ENCODE measurements around the gene ZNF414. TPM values are rescaled to one million over a fixed set of nuclear protein-coding genes. Genes with fewer than 3 reads are reported as not detected.
A peak's percentile ranks its signal among the peaks of the same experiment; 100 is the strongest.

Gene ZNF414
- polyA plus RNA-seq, 6 donors from 2014 or later = 7.4 to 25.5 (median 11.7) TPM

DNA sequence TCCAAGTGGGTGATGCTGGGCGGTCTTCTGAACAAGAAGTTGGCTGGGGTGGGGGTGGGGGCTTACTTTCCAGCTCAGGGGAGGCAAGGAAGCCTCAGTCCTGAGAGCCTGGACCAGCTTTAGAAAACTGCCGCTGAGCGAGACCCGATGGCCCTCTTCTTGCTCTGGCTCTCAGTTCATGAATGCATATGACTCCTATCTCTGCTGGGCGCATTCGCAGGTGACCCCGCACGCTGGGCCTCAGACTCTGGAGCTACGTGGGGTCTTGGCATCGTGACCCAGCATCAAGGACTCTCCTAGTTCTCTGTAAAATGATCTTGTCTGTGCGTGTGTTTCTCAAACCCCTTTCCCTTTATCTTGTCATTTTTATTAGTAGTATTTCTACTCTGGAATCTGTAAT lies 31.3 kb downstream of the ZNF414 start:
- peaks cover 29 to 39% (median 31%) of the 10 kb centered on the region in 3 donors for H3K4me1 Mint-ChIP-seq
- H3K4me3 Mint-ChIP-seq = no peak overlapping the region
- DNase-seq = no peak
- H3K27me3 Mint-ChIP-seq = no peaks in the 10 kb centered on the region
- H3K9me3 Mint-ChIP-seq = no peaks in the 10 kb centered on the region
- H3K36me3 Mint-ChIP-seq = peaks cover 20 to 26% of the 10 kb centered on the region in 2 donors
- no peak for ATAC-seq (ENCODE audit: low read depth in 2 of 2)
- H3K27ac Mint-ChIP-seq = peak overlapping the region in 2 of 6 donors; percentile 66 to 67

DNA sequence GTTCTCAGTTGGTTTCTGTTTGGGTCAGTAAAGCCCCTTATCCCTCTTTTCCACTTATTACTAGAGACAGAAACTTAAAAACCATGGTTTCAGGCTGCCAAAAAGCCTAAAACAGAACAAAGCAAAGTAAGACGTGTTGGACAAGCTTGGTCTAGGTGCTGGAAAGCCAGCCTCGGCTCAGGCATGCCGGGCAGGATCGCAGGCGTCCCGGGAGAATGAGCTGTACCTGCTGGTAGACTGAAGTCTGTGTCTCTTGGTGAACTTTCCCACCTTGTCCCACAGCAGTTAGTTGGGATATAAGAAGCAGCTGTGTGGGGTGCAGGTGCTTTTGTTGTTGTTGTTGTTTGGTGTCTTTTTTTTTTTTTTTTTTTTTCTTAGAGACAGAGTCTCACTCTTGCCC lies 32.4 kb downstream of the ZNF414 start:
- DNase-seq (no peak), ATAC-seq (ENCODE audit: low read depth in 2 of 2) (no peak)
- H3K27ac Mint-ChIP-seq = peak overlapping the region in 3 of 6 donors; percentile 24 to 52 (median 41)
- H3K4me1 Mint-ChIP-seq = peaks cover 19 to 28% (median 22%) of the 10 kb centered on the region in 3 donors
- no peaks in the 10 kb centered on the region for H3K9me3 Mint-ChIP-seq
- no peak overlapping the region for H3K4me3 Mint-ChIP-seq
- no peaks in the 10 kb centered on the region for H3K27me3 Mint-ChIP-seq
- H3K36me3 Mint-ChIP-seq = peaks cover 11 to 18% of the 10 kb centered on the region in 2 donors

DNA sequence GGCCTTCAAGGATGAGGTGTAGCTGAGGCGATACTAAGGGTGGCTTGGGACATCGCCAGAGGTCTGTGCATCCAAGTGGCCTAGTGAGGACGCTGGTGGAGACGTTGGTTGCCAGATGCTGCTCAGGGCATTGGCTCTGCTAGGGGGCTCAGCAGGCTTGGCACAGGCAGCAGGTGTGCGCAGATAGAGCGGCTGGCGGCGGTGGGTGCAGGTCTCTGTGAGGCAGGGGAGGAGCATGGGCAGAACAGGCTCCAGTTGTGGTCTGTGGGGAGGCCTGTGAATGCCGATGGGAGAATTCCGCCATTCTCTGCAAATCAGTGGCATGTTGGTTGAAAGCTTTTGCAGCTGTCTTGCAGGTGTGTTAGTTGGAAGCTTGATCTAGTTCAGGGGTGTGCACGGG lies 32.8 kb downstream of the ZNF414 start:
- Mint-ChIP-seq H3K36me3 (peaks cover 11 to 18% of the 10 kb centered on the region in 2 donors), H3K9me3 (no peaks in the 10 kb centered on the region), H3K4me3 (no peak overlapping the region), H3K4me1 (peaks cover 21 to 26% (median 22%) of the 10 kb centered on the region in 3 donors), H3K27ac (peak overlapping the region in 1 of 6 donors; percentile 41), H3K27me3 (no peaks in the 10 kb centered on the region)
- DNase-seq = no peak
- no peak for ATAC-seq (ENCODE audit: low read depth in 2 of 2)

DNA sequence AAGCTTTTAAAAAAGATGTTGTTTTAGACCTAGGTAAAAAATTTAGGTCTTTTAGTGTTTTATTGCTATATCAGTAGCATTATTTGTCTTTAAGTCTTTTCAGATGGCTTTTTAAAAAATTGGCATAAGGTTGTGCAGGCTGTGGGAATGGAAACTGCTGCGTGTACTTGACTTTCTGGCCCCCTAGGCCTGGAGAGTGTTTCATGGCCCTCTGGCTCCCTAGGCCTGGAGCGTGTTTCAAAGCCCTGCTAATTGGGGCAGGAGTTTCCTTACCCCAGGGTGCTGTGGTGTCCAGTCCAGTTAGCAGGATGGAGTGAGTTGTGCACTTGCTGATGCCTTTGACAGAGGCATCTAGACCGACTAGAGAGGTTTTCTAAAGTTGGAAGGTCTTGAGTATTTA lies 35.4 kb downstream of the ZNF414 start:
- Mint-ChIP-seq H3K27ac (peak overlapping the region in 2 of 6 donors; percentile 51 to 68), H3K27me3 (no peaks in the 10 kb centered on the region), H3K4me1 (peaks cover 31 to 49% (median 43%) of the 10 kb centered on the region in 3 donors), H3K9me3 (no peaks in the 10 kb centered on the region), H3K4me3 (no peak overlapping the region), H3K36me3 (peaks cover 11 to 18% of the 10 kb centered on the region in 2 donors)
- DNase-seq (no peak), ATAC-seq (ENCODE audit: low read depth in 2 of 2) (no peak)

DNA sequence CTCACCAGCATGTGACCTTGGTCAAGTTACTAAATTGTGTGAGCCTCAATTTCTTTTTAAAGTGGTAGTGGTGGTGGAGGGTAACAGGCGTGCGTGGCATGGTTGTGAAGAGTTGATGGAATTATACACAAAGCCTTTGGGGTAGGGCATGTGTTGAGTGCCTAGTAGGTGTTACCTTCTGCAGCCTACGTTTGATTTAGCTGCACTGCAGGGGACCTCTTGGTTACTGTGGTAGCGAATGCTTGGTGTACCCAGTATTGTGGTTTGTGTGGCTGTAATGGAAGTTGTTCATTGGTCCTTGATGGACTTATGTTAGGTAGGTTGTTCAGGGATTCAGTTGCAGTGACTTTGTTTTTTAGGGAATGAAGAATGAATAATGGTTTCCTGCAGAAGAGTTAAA lies 36.1 kb downstream of the ZNF414 start:
- H3K4me3 Mint-ChIP-seq = no peak overlapping the region

DNA sequence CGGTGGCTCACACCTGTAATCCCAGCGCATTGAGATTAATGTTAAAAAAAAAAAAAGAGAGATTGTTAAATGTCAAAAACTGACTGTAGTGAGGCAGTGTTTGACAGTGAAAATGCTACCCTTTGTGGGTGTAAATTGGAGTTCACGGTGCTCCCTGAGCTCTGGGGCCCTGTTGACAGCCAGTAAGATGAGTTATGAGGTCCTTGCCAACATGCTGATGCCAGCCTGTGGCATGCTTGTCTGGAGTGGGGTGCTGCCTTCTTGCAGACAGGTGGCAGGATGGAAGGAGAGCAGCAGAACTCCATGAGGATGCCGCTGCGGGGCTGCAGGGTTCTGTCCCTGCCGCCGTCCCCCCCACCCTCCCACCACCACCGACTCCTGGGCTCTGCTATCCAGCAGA lies 37.4 kb downstream of the ZNF414 start:
- peaks cover 5 to 9% of the 10 kb centered on the region in 2 donors for H3K36me3 Mint-ChIP-seq
- ATAC-seq (ENCODE audit: low read depth in 2 of 2) (no peak), DNase-seq (no peak)
- peak overlapping the region in 1 of 6 donors; percentile 31 for H3K27ac Mint-ChIP-seq
- H3K4me1 Mint-ChIP-seq = peaks cover 24 to 54% (median 53%) of the 10 kb centered on the region in 3 donors
- H3K4me3 Mint-ChIP-seq = no peak overlapping the region
- H3K9me3 Mint-ChIP-seq = no peaks in the 10 kb centered on the region
- no peaks in the 10 kb centered on the region for H3K27me3 Mint-ChIP-seq

More for the DNA sequence above, 36.1 kb downstream of the ZNF414 start:
- Mint-ChIP-seq H3K9me3 (no peaks in the 10 kb centered on the region), H3K36me3 (peaks cover 7 to 14% of the 10 kb centered on the region in 2 donors), H3K27ac (peak overlapping the region in 1 of 6 donors; percentile 51), H3K4me1 (peaks cover 32 to 52% (median 50%) of the 10 kb centered on the region in 3 donors), H3K27me3 (no peaks in the 10 kb centered on the region)
- ATAC-seq (ENCODE audit: low read depth in 2 of 2) (no peak), DNase-seq (no peak)

DNA sequence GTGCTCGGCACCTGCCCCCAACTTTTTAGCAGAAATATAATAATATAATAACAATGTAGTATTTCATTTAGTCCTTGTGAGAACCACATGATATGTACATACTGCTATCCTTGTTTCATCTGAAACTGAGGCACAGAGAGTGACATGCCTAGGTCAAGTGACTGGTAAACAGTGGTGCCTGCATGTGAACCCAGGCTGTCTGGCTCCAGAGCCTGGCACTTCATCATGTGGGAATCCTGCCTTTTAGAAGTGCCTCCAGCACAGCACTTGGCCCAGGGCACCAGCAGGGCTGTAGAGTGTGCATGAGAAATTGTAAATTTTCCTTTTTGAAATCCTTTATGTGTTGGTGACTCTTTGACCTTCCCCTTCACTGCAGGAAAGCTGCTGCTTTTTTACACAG lies 39.0 kb downstream of the ZNF414 start:
- peak overlapping the region in 3 of 6 donors; percentile 31 to 76 (median 44) for H3K27ac Mint-ChIP-seq
- no peaks in the 10 kb centered on the region for H3K9me3 Mint-ChIP-seq
- peaks cover 5 to 9% of the 10 kb centered on the region in 2 donors for H3K36me3 Mint-ChIP-seq
- peak overlapping the region in 2 of 8 donors; percentile 41 to 61 for H3K4me3 Mint-ChIP-seq
- ATAC-seq (ENCODE audit: low read depth in 2 of 2) = no peak
- peaks cover 24 to 54% (median 43%) of the 10 kb centered on the region in 3 donors for H3K4me1 Mint-ChIP-seq
- no peaks in the 10 kb centered on the region for H3K27me3 Mint-ChIP-seq
- no peak for DNase-seq

DNA sequence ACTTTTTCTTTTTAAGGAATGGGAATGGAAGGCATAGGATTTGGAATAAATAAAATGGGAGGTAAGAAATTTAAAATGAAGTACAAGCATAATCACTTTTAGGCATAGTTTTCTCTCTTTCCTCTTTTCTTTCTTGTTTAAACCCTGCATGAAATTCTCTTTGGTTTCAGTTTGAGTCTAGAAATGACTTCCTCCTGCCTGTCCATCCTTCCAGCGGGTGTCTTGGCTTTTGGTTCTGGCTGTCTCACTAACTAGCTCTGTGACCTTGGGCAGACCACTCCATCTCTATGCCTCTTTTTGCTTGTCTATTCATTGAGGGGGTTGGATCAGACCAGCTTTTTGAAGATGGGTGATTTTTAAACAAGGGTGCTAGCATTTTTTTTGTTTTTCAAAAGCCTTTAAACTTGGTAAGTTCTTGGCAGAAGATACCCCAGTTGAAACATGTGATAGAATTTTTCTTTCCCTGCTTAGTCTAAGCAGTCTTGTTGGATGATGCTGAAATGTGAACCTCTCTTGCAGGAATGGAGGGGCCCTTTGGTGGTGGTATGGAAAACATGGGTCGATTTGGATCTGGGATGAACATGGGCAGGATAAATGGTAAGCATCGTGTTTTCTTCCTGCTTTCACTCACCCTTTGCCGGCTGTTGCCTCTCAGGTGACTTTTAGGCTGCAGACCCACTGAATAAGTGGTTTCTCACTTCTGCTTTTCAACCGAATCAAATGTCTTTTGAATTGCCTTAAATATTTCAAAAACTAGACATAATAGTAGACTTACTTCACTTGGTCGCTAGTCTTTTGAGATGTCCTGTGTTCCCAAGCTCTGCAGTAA lies 40.1 kb downstream of the ZNF414 start:
- Mint-ChIP-seq H3K9me3 (no peaks in the 10 kb centered on the region), H3K36me3 (peaks cover 13 to 19% of the 10 kb centered on the region in 2 donors), H3K27ac (peak overlapping the region; percentile 79 to 96 (median 92)), H3K27me3 (no peaks in the 10 kb centered on the region), H3K4me3 (peak overlapping the region; percentile 18 to 82 (median 75)), H3K4me1 (peaks cover 30 to 54% (median 43%) of the 10 kb centered on the region in 3 donors)
- DNase-seq (peak; percentile 61), ATAC-seq (ENCODE audit: low read depth in 2 of 2) (peak; percentile 88 to 92)

DNA sequence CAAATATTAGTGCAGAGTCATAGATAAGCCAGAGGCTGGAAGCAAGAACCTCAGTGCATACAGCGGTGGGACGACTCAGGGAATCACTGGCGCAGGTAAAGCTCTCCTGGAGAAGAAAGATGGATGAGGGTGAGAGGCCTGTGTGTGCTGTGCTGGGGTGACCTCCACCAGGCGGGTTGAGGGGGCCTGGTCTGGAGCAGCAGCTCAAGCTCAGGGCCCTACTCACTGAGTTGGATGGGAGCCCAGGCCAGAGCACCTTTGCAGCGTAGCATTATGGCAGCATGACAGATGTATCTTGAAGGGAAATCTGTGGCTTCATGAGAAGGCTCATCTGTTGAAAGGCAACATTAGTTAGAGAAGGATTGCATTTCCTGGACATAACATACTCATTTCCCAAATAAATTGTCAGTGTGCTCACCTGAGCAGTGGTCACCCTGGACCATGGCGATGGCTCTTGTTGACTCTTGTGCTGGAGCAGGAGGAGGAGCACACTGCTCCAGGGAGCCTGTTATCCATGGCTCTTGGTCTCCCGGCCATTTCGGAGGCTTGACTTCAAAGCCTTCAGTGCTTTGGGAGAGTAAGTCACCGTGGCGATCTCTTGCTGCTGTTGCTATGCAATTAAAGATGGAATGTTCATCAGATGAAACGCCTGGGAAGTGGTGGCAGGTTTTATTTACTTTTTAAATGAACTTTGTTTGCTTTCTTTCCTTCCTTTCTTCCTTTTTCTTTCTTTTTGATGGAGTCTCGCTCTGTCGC lies 44.2 kb downstream of the ZNF414 start:
- no peaks in the 10 kb centered on the region for H3K27me3 Mint-ChIP-seq
- H3K36me3 Mint-ChIP-seq = peaks cover 39 to 40% of the 10 kb centered on the region in 2 donors
- H3K4me3 Mint-ChIP-seq = no peak overlapping the region
- ATAC-seq (ENCODE audit: low read depth in 2 of 2) (no peak), DNase-seq (no peak)
- peak overlapping the region in 4 of 6 donors; percentile 15 to 85 (median 65) for H3K27ac Mint-ChIP-seq
- H3K4me1 Mint-ChIP-seq = peaks cover 25 to 33% (median 29%) of the 10 kb centered on the region in 3 donors
- H3K9me3 Mint-ChIP-seq = no peaks in the 10 kb centered on the region

DNA sequence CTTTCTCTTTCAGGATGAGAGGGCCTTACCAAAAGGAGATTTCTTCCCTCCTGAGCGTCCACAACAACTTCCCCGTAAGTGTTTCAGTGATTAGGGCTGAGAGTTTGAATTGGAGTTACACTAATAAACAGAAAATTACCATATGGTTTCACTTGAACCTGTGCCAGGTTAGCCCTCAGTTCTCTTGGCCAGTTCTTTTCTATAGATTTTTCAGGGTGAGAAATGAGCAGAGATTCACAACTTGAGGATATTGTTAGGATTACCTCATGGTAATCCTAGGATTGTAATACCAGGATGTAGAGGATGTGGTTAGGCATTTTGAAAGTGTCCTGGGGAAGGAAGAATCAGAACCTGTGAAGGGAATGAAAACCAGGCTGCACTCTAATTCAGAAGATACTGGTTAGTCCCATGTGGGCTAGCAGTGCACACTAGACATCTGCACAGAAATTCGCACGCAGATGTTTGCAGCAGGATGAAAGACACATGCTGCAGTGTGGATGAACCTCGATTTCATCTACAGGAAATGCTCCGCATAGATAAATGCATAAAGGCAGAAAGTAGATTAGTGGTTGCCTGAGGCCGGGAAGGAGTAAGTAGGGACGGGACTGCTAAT lies 45.1 kb downstream of the ZNF414 start:
- ATAC-seq (ENCODE audit: low read depth in 2 of 2) (no peak), DNase-seq (no peak)
- H3K4me1 Mint-ChIP-seq = peaks cover 16 to 26% (median 24%) of the 10 kb centered on the region in 3 donors
- peak overlapping the region in 2 of 6 donors; percentile 15 to 85 for H3K27ac Mint-ChIP-seq
- H3K9me3 Mint-ChIP-seq = no peaks in the 10 kb centered on the region
- H3K36me3 Mint-ChIP-seq = peaks cover 40% of the 10 kb centered on the region in 2 donors
- H3K27me3 Mint-ChIP-seq = no peaks in the 10 kb centered on the region
- H3K4me3 Mint-ChIP-seq = no peak overlapping the region

DNA sequence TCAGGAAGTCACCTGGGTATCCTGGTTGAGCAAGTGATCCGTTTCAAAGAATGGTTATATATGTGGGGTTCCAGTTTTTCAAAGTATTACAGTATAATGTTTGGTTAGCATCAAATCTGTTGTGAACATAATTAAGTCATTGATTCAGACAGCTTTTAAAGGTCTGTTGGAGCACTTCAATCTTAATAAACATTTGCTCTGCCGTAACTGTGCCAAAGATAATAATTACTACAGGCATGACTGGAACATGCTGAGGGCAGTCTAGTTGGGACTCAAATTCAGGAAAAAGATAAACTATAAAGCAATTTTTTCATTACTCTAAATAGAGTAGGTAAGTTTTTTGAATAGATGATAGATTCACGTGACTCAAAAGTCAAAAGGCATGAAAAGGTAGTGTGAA lies 45.8 kb downstream of the ZNF414 start:
- Mint-ChIP-seq H3K27ac (peak overlapping the region in 1 of 6 donors; percentile 64), H3K9me3 (no peaks in the 10 kb centered on the region), H3K27me3 (no peaks in the 10 kb centered on the region), H3K4me1 (peaks cover 9 to 24% (median 17%) of the 10 kb centered on the region in 3 donors), H3K4me3 (no peak overlapping the region), H3K36me3 (peaks cover 43 to 44% of the 10 kb centered on the region in 2 donors)
- no peak for DNase-seq
- ATAC-seq (ENCODE audit: low read depth in 2 of 2) = no peak

DNA sequence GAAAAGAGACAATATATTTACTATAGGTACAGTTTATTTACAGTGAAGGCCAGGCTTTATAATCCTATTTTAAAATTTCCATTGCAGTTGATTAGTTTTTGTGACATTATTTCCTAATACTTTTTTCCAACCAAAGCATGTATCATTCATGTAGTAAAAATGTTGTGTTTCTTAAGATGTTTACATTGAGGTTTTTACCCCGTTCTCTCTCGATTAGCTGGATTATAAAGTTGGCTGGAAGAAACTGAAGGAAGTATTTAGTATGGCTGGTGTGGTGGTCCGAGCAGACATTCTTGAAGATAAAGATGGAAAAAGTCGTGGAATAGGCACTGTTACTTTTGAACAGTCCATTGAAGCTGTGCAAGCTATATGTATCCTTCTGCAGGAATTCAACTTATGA lies 47.9 kb downstream of the ZNF414 start:
- no peak for ATAC-seq (ENCODE audit: low read depth in 2 of 2)
- Mint-ChIP-seq H3K36me3 (peaks cover 44 to 55% of the 10 kb centered on the region in 2 donors), H3K4me3 (no peak overlapping the region), H3K27me3 (no peaks in the 10 kb centered on the region), H3K27ac (peak overlapping the region in 1 of 6 donors; percentile 58), H3K4me1 (peaks cover 8 to 34% (median 14%) of the 10 kb centered on the region in 3 donors), H3K9me3 (no peaks in the 10 kb centered on the region)
- no peak for DNase-seq

DNA sequence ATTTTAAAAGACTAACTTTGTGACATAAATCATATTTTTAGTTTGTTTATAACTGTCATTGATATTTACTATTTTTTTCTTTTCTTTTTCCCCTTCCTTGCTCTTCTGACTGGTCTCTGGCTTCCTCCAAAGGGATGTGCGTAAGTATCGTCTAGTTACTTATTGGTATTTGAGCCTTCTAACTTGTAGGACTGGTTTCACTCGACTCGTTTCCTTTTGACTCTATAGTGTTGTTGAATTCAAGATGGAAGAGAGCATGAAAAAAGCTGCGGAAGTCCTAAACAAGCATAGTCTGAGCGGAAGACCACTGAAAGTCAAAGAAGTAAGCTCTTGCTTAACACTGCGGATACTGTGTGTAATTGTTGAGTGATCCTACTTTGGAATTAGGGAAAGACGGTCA lies 50.6 kb downstream of the ZNF414 start:
- H3K27me3 Mint-ChIP-seq = no peaks in the 10 kb centered on the region
- no peak for ATAC-seq (ENCODE audit: low read depth in 2 of 2)
- H3K4me3 Mint-ChIP-seq = no peak overlapping the region
- H3K27ac Mint-ChIP-seq = peak overlapping the region in 1 of 6 donors; percentile 9
- H3K4me1 Mint-ChIP-seq = peaks cover 21 to 38% (median 29%) of the 10 kb centered on the region in 3 donors
- peaks cover 31 to 40% of the 10 kb centered on the region in 2 donors for H3K36me3 Mint-ChIP-seq
- no peak for DNase-seq
- H3K9me3 Mint-ChIP-seq = no peaks in the 10 kb centered on the region

Measured in naive B cell (primary cell).